ENCODE measurements around the gene FAM151B.

GRCh38 chr5:80474929-80475328 lies 13.0 kb upstream of the FAM151B start:
- no peak for TF ChIP-seq CTCF (conservative IDR thresholded peaks at IDR 0.05; ENCODE audit: low read depth in 2 of 2)
- TF ChIP-seq EZH2phosphoT487 (IDR thresholded peaks at IDR 0.05; ENCODE audit: unreplicated experiment), result no peak
- no peak for TF ChIP-seq POLR2AphosphoS5 (IDR thresholded peaks at IDR 0.05; ENCODE audit: low read depth)
- TF ChIP-seq EZH2 (IDR thresholded peaks at IDR 0.05; ENCODE audit: low read depth, unreplicated experiment), result no peak
- TF ChIP-seq REST (IDR thresholded peaks at IDR 0.05; ENCODE audit: unreplicated experiment), result no peak
- TF ChIP-seq NANOG (IDR thresholded peaks at IDR 0.05; ENCODE audit: borderline replicate concordance), result no peak

All from GM23338 (cell line).